Spleen (tissue), 11 donors: ENCODE data around the gene SLC38A3. TPM values are rescaled to one million over a fixed set of nuclear protein-coding genes. Genes with fewer than 3 reads are reported as not detected.

Experiments
- DNase-seq: peaks from one replicate; pipeline ENCODE4 v3.0.0-alpha.2; 2020
- H3K27ac ChIP-seq, 8 donors: fragments of 200-600 bp; sonication (generic) in 7 of 8; 1 replicate in 4 of 8; 2 replicates in 4 of 8; pipeline versions ENCODE4 v1.5.0 to v1.8.0; 2016 to 2021; ENCODE audit warnings: inconsistent platforms in 4 of 8, mild to moderate bottlenecking in 4 of 8, moderate library complexity in 1 of 8
- H3K27me3 ChIP-seq, 7 donors: fragments of 200-600 bp; sonication (generic) in 6 of 7; replicated peaks in 1 of 7; 1 replicate in 4 of 7; 2 replicates in 3 of 7; pipeline versions ENCODE4 v1.5.0 to v1.8.0; 2016 to 2021; ENCODE audit warnings: inconsistent platforms in 3 of 7, mild to moderate bottlenecking in 1 of 7
- H3K36me3 ChIP-seq, 6 donors: fragments of 200-600 bp; sonication (generic) in 5 of 6; 1 replicate in 4 of 6; 2 replicates in 2 of 6; pipeline versions ENCODE4 v1.5.0 to v1.8.0; 2016 to 2021; ENCODE audit warnings: inconsistent platforms in 2 of 6
- H3K4me1 ChIP-seq, 6 donors: fragments of 200-600 bp; sonication (generic) in 5 of 6; 1 replicate in 3 of 6; 2 replicates in 3 of 6; pipeline versions ENCODE4 v1.5.0 to v1.8.0; 2016 to 2021; ENCODE audit warnings: inconsistent platforms in 3 of 6
- H3K4me3 ChIP-seq, 8 donors: fragments of 200-600 bp; sonication (generic) in 7 of 8; 1 replicate in 4 of 8; 2 replicates in 4 of 8; pipeline versions ENCODE4 v1.5.0 to v1.8.0; 2016 to 2021; ENCODE audit warnings: inconsistent platforms in 4 of 8, mild to moderate bottlenecking in 4 of 8, moderate library complexity in 2 of 8
- H3K9me3 ChIP-seq, 8 donors: fragments of 200-600 bp; sonication (generic) in 7 of 8; 1 replicate in 4 of 8; 2 replicates in 4 of 8; pipeline versions ENCODE4 v1.5.0 to v1.8.0; 2016 to 2021; ENCODE audit warnings: inconsistent platforms in 4 of 8
- POLR2A ChIP-seq, 3 donors: fragments of 450-650 bp; IDR thresholded peaks; one replicate each; pipeline ENCODE4 v1.5.1; 2017; ENCODE audit warnings: antibody characterized with exemption in 3 of 3, mild to moderate bottlenecking in 1 of 3
- POLR2AphosphoS5 ChIP-seq, 3 donors: sonication (generic); formaldehyde crosslinking; IDR thresholded peaks; one replicate each; pipeline ENCODE4 v1.5.1; 2017; ENCODE audit warnings: antibody characterized with exemption in 3 of 3
- WGBS, 5 donors: extraction: QIAGEN DNeasy Blood & Tissue Kit in 3 of 5; methylation state at CpG; one replicate each; pipeline versions ENCODE4 v1.1.5 to v1.1.7; 2013 to 2018; 5-methylcytosine and 5-hydroxymethylcytosine counted together
- intact Hi-C: fragments of 100-400 bp; cut with DNase I; formaldehyde crosslinking; loops from one replicate; pipeline ENCODE4 v1.15.0; 2023; ENCODE audit warnings: low total_unique reads
- polyA plus RNA-seq, 3 donors: library from polyadenylated mRNA; stranded (reverse); fragments of 200-250 nt; gene quantifications; one replicate each; pipeline ENCODE4 v1.2.1, GENCODE V29; 2013
- total RNA-seq, 7 donors: library from RNA; depleted of rRNA in 3 of 7; stranded (reverse); fragments of >200 nt in 3 of 7; fragmentation: NEBNext Ultra II Directional in 4 of 7; extraction: Animal tissue kit (Norgen Biotek cat#: 25700) in 4 of 7; gene quantifications; one replicate each; pipeline versions ENCODE4 v1.1.0 to v1.2.1, GENCODE V29; 2016 to 2021
- TF ChIP-seq, protein P1 (sequence below), 11 experiments: fragments of 200-600 bp in 7 of 11; fragments of 450-650 bp in 4 of 11; sonication (generic) in 4 of 11; IDR thresholded peaks in 8 of 11; conservative IDR thresholded peaks in 3 of 11; 1 replicate in 7 of 11; 2 replicates in 4 of 11; pipeline versions ENCODE4 v1.4.0 to v1.8.0; 2016 to 2021; ENCODE audit warnings: antibody characterized with exemption in 11 of 11, inconsistent platforms in 4 of 11, mild to moderate bottlenecking in 1 of 11
- donor health status: healthy with polysubstance abuse.
- donor health status: DM: no; HTN: no; CAD: no; lungs with moderate emphysema.
- donor health status: DM: no; HTN: no; CAD: no.
- donor health status: Bipolar disorder and iron deficiency.
- donor health status: healthy.
- donor health status: DM: no; HTN: no; CAD: no.
- donor health status: DM: yes; HTN: yes; CAD: no.

Gene SLC38A3
- total and polyA plus RNA-seq, 10 donors: 0.02 to 0.07 TPM; not detected in 8

DNA sequence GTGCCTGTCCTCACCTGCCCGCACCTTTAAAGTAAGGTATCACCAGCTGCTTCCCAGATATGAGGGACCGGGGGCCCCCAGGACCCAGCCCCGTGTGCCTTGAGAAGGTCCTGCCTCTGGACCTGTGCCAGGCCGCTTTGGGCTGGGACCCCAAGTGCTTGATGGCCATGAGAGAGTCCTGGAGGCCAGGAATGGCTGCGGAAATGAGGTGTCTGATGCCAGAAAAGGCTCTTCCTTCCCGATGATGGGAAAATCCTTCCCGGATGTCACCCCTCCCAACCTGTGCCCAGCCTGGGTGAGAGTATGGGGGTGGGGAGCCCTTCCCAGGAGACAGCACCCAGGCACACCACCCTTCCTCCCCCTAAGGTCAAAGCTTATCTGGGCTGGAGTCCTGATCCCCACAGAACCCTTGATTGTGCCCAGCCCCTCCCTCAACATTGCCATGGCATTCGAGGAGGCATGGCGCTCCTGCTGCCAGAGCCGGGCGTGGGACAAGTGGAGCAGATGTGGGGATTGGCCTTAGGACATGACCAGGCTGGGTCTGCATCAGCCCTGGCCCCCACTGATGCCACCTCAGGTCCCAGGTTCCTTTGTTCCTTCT lies 35.7 kb upstream of the SLC38A3 start:
- peaks cover 0 to 5% (median 0%) of the 10 kb centered on the region in 6 donors for H3K36me3 ChIP-seq
- 64 to 82% (median 77%) methylated on average over 7 to 11 of the region's 11 CpGs for WGBS, 5 donors
- no peak overlapping the region for H3K4me3 ChIP-seq
- no peaks in the 10 kb centered on the region for H3K27me3 ChIP-seq
- peak overlapping the region in 6 of 8 donors; percentile 65 to 82 (median 76) for H3K27ac ChIP-seq
- intact Hi-C loops: no loop called here
- TF ChIP-seq, protein P1, sequence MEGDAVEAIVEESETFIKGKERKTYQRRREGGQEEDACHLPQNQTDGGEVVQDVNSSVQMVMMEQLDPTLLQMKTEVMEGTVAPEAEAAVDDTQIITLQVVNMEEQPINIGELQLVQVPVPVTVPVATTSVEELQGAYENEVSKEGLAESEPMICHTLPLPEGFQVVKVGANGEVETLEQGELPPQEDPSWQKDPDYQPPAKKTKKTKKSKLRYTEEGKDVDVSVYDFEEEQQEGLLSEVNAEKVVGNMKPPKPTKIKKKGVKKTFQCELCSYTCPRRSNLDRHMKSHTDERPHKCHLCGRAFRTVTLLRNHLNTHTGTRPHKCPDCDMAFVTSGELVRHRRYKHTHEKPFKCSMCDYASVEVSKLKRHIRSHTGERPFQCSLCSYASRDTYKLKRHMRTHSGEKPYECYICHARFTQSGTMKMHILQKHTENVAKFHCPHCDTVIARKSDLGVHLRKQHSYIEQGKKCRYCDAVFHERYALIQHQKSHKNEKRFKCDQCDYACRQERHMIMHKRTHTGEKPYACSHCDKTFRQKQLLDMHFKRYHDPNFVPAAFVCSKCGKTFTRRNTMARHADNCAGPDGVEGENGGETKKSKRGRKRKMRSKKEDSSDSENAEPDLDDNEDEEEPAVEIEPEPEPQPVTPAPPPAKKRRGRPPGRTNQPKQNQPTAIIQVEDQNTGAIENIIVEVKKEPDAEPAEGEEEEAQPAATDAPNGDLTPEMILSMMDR (IDR thresholded peaks at IDR 0.05 in 8 of 11, conservative IDR thresholded peaks at IDR 0.05 in 3 of 11): no peak
- peak; percentile 36 to 59 (median 49) for TF ChIP-seq POLR2AphosphoS5 (IDR thresholded peaks at IDR 0.05)
- peaks cover 25 to 100% (median 72%) of the 10 kb centered on the region in 6 donors for H3K4me1 ChIP-seq
- no peaks in the 10 kb centered on the region for H3K9me3 ChIP-seq
- DNase-seq: no peak

DNA sequence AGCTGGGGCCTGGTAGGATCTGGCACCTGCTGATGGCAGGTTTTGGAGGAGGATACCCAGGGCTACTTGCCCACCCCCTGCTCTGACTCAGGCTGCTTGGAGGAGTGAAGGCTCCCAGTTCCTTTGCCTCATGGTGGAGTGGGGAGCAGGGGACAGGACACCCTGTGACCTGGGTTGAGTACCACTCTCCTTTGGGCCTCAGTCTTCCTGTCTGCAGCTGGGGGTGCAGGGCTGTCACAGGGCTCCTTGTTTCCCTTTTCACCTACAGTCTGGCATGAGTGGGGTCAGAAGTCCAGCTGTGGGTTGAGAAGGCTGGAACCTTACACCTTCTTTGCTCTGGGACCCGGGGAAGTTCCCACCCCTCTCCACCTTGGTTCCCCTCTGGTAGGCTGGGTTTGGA lies 35.2 kb upstream of the SLC38A3 start:
- peaks cover 0 to 10% (median 0%) of the 10 kb centered on the region in 6 donors for H3K36me3 ChIP-seq
- peaks cover 24 to 100% (median 71%) of the 10 kb centered on the region in 6 donors for H3K4me1 ChIP-seq
- H3K27me3 ChIP-seq: no peaks in the 10 kb centered on the region
- no peak overlapping the region for H3K4me3 ChIP-seq
- no peaks in the 10 kb centered on the region for H3K9me3 ChIP-seq
- no peak for DNase-seq
- intact Hi-C loops: no loop called here
- 71 to 95% (median 93%) methylated on average over 1 of the region's 1 CpG; no CpG with 5 or more reads in 1 of the 5 donors for WGBS, 5 donors
- TF ChIP-seq, protein P1 (IDR thresholded peaks at IDR 0.05 in 8 of 11, conservative IDR thresholded peaks at IDR 0.05 in 3 of 11): no peak
- TF ChIP-seq POLR2AphosphoS5 (IDR thresholded peaks at IDR 0.05) (no peak), POLR2A (IDR thresholded peaks at IDR 0.05) (no peak)
- peak overlapping the region; percentile 27 to 82 (median 74) for H3K27ac ChIP-seq

DNA sequence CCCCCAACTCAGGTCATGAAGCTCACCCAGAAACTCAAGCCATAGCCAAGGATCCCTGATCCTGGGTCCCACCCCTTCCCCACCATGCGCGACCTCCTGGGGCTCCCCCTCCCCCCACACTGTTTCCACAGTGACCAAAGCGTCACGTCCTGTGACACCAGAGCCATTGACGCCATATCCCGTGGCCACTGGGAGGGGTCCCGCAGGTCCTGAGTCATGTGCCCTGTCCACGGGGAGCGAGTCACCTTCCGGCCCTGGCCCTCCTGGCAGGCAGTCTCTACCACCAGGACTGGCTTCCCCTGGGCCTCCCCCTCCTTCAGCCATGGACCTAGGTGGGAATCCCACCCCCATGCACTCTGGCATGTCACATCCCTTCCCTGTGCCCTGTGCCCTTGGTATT lies 34.4 kb upstream of the SLC38A3 start:
- Histone ChIP-seq H3K9me3 (no peaks in the 10 kb centered on the region), H3K36me3 (peaks cover 0 to 19% (median 2%) of the 10 kb centered on the region in 6 donors), H3K27ac (peak overlapping the region; percentile 27 to 82 (median 74)), H3K27me3 (no peaks in the 10 kb centered on the region), H3K4me1 (peaks cover 16 to 100% (median 68%) of the 10 kb centered on the region in 6 donors), H3K4me3 (peak overlapping the region in 1 of 8 donors; percentile 7)
- TF ChIP-seq POLR2A (IDR thresholded peaks at IDR 0.05) (no peak), POLR2AphosphoS5 (IDR thresholded peaks at IDR 0.05) (peak; percentile 80 to 85 (median 80))
- TF ChIP-seq, protein P1 (IDR thresholded peaks at IDR 0.05 in 8 of 11, conservative IDR thresholded peaks at IDR 0.05 in 3 of 11): no peak
- peak; percentile 87 for DNase-seq
- 47 to 85% (median 57%) methylated on average over 7 to 10 of the region's 10 CpGs for WGBS, 5 donors
- intact Hi-C loops: no loop called here

DNA sequence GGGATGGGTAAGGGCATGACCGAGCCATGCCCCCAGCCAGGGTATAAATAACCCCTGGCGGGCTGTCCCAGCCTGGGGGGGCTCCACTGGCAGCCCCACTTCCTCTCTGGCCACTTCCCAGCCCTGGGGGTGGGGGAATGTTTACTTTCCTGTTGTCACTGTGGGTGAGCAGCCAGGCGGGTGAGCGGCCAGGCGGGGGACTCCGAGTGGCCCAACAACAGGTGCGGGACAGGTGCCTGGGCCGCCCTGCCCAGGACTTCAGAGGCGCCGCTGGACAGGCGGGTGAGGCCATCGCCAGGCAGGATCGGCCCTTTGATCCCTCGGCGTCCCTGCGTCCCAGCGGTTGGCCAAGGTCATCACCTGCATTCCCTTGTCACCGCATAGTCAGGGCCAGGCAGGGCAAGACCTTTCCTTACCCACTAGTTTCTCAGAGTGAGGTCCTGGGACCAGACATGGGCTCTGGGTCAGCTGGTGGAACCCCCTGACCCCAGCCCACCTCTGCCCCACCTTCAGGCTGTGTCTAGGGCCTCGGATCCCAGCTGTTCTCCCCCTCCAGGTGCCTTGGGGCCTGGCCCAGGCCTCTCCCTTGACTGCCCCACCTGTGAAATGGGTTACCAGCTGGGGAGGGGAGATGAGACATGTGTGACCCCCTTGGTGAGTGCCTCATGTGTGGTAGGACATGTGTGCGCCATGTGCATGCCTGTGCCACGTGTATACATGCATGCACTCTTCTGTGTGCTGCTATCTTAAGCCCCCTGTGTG lies 33.4 kb upstream of the SLC38A3 start:
- H3K27me3 ChIP-seq: no peaks in the 10 kb centered on the region
- intact Hi-C loops: no loop called here
- 64 to 89% (median 78%) methylated on average over 7 to 21 of the region's 21 CpGs for WGBS, 5 donors
- H3K9me3 ChIP-seq: no peaks in the 10 kb centered on the region
- peak overlapping the region in 1 of 8 donors; percentile 1 for H3K4me3 ChIP-seq
- TF ChIP-seq POLR2A (IDR thresholded peaks at IDR 0.05) (no peak), POLR2AphosphoS5 (IDR thresholded peaks at IDR 0.05) (no peak)
- TF ChIP-seq, protein P1 (IDR thresholded peaks at IDR 0.05 in 8 of 11, conservative IDR thresholded peaks at IDR 0.05 in 3 of 11): no peak
- H3K36me3 ChIP-seq: peaks cover 0 to 29% (median 2%) of the 10 kb centered on the region in 6 donors
- H3K4me1 ChIP-seq: peaks cover 14 to 100% (median 67%) of the 10 kb centered on the region in 6 donors
- peak overlapping the region; percentile 35 to 82 (median 74) for H3K27ac ChIP-seq
- no peak for DNase-seq
